Ammon's horn (tissue), 1 donor: ENCODE data around the gene EYA2.
"Not testable (repeated sequence)": the region's sequence is repeated elsewhere in the genome, so short reads cannot be mapped to it uniquely, and the experiment has no call there.

Experiments
- DNase-seq: peaks from one replicate; pipeline ENCODE4 v3.0.0-alpha.2; 2016; ENCODE audit warnings: low spot score

The EYA2 gene

DNA sequence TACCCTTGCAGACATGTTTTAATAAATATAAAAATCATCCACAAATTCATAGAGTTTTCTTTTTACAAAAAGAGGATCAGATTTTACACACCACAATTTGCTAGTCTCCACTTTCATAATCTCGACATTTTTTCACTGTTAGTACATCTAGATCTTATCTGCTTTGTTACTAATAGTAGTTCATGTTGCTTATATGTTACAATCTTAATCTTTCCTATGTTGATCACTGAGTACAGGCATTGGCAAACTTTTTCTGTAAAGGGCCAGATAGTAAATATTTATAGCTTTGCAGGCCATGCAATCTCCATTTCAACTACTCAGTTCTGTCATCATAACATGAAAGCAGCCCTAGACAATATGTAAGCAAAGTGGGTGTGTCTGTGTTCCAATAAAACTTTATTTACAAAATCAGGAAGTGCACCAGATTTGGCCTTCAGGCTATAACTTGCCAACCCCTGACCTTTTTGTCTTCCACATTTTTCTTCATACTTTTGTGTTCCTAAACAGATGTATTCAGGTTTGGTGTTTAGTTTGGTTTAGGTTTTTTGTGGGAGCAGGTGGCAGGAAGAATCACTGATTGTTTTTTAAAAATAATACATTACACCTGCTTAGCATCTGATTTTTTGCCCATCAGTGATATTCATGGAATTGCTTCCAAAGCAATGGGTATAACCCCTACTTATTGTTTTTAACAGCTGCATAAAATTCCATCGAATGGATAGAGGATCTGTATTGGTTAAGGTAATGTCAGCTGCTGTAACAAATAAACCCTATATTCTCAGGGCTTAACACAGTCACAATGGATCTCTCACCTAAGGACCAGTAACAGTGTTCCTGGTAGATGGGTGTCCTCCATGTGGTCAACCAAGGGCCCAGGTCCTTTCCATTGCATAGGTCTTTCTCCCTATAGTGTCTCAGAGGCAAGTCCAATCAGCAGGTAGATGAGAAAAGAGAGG lies 61.2 kb downstream of the EYA2 start:
- no peak for DNase-seq

GRCh38 chr20:46959081-46959692 lies 64.5 kb downstream of the EYA2 start:
- no peak for DNase-seq

GRCh38 chr20:46959821-46960220 lies 65.2 kb downstream of the EYA2 start:
- no peak for DNase-seq

- no peak for DNase-seq
Observed at GRCh38 chr20:46960536-46960935, 65.9 kb downstream of the EYA2 start.

GRCh38 chr20:46961968-46962367 lies 67.3 kb downstream of the EYA2 start:
- DNase-seq: not testable (repeated sequence)

DNA sequence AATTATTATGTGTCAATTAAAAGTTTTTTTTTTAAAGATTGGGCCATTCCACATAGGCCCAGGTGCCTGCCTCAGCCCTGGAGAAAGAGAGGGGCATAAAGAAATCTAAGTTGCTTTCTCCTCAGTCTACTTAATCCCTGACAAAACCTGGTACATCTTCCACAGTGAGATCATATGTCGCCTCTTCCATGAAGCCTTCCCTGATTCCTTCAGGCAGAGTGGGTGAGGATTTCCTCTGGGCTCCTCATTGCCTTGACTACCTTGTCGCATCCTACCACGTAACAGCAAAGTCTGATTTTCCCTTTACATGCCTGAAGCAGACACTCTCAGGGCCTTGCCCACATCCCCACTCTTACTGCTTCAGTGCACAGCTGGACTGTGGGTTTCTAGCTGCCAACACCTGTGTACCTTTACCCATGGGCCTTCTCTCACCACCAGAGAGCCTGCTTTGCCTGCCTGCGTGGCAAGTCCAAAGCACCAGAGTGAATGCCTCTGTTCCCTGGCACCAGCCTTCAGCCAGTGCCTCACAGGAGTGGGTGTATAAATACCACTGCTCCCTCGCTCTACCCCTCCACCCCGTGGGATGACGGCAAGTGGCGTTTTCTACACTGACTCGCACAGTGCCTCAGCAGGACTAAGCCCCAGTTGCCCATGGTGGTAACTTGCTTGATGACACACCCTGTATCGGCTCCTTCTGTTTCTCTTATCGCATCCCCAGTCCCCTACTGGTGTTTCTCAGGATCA lies 68.0 kb downstream of the EYA2 start:
- no peak for DNase-seq

- peak; percentile 10 for DNase-seq
Observed at GRCh38 chr20:46963196-46963529, 68.5 kb downstream of the EYA2 start.

DNA sequence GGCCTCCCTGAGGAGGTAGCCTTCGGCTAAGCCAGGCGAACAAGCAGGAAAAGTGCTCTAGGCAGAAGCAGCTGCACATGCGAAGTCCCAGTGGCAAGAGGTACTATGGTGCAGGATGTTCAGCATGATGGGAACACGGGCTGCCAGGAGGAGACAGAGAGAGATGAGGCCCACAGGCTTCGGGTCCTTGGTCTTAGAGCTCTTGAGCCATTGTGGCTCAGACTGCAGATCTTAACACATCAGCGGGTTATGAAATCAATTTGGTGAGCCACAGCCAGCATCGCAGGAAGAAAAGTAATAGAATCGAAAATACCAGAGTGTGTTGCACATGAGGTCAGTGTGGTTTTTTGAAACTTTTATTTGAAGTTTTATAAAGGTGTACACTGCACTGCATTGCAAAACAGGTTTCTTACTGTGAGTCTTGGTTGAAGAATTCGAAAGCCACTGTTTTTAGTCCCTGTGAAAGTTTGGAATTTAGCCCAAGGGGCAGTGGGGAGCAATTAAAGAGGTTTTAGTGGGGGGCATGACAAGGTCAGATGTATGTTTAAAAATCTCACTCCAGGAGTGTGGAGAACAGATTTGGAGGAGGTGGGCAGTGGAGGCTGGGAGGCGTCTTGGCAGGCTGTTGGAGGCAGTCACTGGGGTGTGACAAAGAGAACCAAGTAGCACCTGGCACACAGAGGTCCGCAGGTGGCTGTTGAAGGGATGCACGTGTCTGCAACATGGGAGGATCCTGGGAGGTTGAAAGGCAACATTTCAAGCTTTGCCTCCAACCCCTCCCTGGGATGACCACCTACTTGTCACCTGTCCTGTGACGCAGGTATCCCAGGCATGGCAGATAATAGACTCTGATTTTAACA lies 69.3 kb downstream of the EYA2 start:
- no peak for DNase-seq

GRCh38 chr20:46964618-46965455 lies 70.2 kb downstream of the EYA2 start:
- no peak for DNase-seq

DNA sequence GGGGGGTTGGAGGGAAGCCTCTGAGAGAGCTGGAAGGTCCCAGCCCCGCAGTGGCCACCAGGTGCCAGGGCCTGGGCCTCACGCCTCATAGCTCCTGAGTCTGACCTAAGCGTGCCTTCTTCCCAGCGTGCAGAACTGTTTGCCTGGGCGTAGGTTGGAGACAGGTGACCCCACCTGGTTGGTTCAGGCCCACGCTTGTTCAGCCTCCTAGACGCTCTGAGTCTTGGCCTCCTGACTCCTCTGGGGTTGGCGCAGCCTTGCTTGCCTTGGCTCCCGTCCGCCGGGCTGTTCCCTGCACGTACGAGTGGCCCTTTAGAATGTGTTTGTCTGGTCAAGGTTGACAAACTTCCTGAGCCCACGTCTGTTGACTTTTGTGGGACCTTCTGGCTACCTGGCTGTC lies 70.8 kb downstream of the EYA2 start:
- DNase-seq: no peak

GRCh38 chr20:46967646-46968045 lies 73.0 kb downstream of the EYA2 start:
- no peak for DNase-seq

DNA sequence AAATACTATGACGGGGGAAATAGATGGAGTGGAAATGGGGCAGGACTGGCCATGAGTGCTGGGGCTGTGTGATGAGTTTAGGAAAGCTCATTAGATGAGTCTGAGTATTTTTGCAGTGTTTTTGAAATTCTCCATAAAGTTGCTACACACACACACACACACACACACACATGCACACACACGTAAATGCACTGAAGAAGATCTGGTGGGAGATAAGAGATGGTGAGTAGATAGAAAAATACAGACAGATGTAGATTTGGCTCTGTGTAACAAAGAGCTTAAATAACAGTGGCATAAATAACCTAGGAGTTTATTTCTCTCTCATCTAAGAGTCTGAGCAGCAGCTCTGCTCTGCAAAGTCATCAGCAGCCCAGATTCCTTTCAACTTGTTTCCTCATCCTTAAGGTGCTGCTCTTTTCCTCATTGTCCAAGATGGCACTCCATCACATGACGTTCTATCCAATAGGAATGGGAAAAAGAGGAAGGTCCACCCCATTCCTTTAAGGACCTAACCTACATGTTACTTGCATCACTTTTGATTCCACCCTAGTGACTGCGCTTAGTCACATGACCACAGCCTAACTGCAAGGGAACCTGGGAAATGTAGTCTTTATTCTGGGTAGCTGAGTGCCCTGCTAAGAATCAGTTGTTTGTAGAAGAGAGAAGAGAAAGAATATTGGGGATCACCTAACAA lies 76.4 kb downstream of the EYA2 start:
- peak; percentile 55 for DNase-seq

DNA sequence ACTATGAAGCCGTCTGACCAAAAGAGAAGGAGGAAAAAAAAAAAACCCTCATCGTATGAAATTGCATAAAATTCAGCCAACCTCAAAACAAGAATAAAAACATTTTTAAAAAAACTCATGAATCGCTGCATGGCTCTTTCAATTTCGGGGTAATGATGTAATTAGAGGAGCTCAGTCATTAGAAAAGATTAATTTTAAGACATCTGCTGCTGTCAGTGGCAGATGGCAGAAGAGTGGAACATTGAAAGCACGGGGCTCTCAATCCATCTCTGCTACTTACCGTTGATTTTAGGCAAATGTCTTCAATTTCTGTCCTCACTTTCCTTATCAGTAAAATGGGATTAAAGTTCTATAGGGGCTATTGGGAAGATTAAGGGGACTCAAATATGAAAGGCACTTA lies 79.1 kb downstream of the EYA2 start:
- no peak for DNase-seq

GRCh38 chr20:46974669-46975434 lies 80.2 kb downstream of the EYA2 start:
- no peak for DNase-seq

DNA sequence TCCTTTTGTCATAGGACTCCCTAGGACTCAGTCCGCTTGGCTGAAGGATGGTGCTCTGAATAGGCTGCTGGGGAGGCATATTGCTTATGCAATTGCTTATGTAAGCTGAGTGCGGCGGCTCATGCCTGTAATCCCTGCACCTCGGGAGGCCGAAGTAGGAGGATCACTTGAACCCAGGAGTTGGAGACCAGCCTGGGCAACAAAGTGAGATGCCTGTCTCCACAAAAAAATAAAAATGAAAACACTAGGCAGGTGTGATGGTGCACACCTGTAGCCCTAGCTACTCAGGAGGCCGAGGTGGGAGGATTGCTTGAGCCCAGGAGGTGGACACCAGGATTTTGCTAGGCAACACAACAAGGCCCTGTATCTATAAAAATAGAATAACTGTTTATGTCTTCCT lies 81.3 kb downstream of the EYA2 start:
- DNase-seq: no peak

GRCh38 chr20:46977204-46977603 lies 82.6 kb downstream of the EYA2 start:
- DNase-seq: no peak

DNA sequence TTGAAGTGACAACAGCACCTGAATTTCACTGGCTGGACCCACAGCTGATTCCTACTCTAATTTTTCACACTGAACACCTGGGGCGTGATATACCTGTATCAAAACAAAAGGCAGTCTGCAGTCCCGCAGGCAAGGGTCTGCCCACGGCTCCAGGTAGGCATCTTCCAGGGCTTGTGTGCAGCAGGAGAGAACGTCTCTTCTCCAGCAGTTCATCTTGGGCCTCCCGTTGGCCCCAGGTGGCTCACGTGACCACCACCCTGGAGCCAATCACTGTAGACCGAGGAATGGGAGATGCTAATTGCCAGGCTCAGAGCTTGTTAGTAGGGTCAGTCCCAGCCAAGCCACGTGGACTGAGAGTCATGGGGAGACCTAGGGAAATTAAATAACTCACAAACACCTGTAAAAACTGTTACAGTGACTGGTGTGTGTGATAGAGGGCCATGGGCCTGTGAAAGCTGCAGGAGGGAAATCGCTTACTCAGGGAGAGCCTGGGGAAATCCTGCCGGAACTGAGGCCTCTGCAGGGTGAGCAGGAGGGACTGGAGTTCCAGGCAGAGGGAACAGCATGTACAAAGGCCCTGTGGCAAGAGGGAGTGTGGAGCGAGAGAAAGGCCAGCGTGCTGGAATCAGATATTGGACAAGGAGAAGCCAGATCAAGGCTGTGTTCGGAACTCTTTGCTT lies 83.4 kb downstream of the EYA2 start:
- DNase-seq: no peak

- DNase-seq: no peak
Observed at GRCh38 chr20:46978951-46979491, 84.4 kb downstream of the EYA2 start.
